Thymus (tissue), 11 donors: Measurements from ENCODE around the gene TNP2. TPM values are rescaled to one million over a fixed set of nuclear protein-coding genes. Genes with fewer than 3 reads are reported as not detected.

Source experiments
- DNase-seq, 9 donors: peaks; one replicate each; pipeline ENCODE4 v3.0.0-alpha.2; 2013; ENCODE audit warnings: low spot score in 9 of 9, low read depth in 6 of 9, missing footprints in 1 of 9
- H3K27ac ChIP-seq, 2 donors: one replicate each; pipeline ENCODE4 v1.5.1; 2013; ENCODE audit warnings: control low read depth in 1 of 2, low read depth in 1 of 2, low read length in 1 of 2, mild to moderate bottlenecking in 1 of 2, moderate library complexity in 1 of 2
- H3K27me3 ChIP-seq, 2 donors: one replicate each; pipeline ENCODE4 v1.5.1; 2013; ENCODE audit warnings: low read length in 1 of 2; ENCODE audit not compliant: control insufficient read depth in 2 of 2, insufficient read depth in 1 of 2
- H3K36me3 ChIP-seq, 2 donors: one replicate each; pipeline ENCODE4 v1.5.1; 2013; ENCODE audit warnings: low read length in 1 of 2, mild to moderate bottlenecking in 1 of 2, moderate library complexity in 1 of 2; ENCODE audit not compliant: control insufficient read depth in 2 of 2, insufficient read depth in 2 of 2
- H3K4me1 ChIP-seq, 2 donors: one replicate each; pipeline ENCODE4 v1.5.1; 2013; ENCODE audit warnings: low read length in 2 of 2; ENCODE audit not compliant: control insufficient read depth in 2 of 2, insufficient read depth in 2 of 2
- H3K4me3 ChIP-seq, 2 donors: one replicate each; pipeline ENCODE4 v1.5.1; 2013; ENCODE audit warnings: low read length in 2 of 2, control low read depth in 1 of 2, mild to moderate bottlenecking in 1 of 2
- H3K9me3 ChIP-seq, 2 donors: one replicate each; pipeline ENCODE4 v1.5.1; 2013; ENCODE audit warnings: low read length in 1 of 2, mild to moderate bottlenecking in 1 of 2; ENCODE audit not compliant: control insufficient read depth in 2 of 2, insufficient read depth in 1 of 2
- WGBS: extraction: QIAGEN DNeasy Blood & Tissue Kit; methylation state at CpG from one replicate; pipeline ENCODE4 v1.1.7; 2013; 5-methylcytosine and 5-hydroxymethylcytosine counted together
- polyA plus RNA-seq: library from polyadenylated mRNA; stranded (reverse); fragments of 200-250 nt; gene quantifications from one replicate; pipeline ENCODE4 v1.2.3, GENCODE V29; 2013
- total RNA-seq: library from RNA; stranded (reverse); fragments of 120-200 nt; gene quantifications from one replicate; pipeline ENCODE4 v1.2.4, GENCODE V29; 2013
- donor health status: healthy.

TNP2 gene
- total and polyA plus RNA-seq, 2 donors, result not detected

DNA sequence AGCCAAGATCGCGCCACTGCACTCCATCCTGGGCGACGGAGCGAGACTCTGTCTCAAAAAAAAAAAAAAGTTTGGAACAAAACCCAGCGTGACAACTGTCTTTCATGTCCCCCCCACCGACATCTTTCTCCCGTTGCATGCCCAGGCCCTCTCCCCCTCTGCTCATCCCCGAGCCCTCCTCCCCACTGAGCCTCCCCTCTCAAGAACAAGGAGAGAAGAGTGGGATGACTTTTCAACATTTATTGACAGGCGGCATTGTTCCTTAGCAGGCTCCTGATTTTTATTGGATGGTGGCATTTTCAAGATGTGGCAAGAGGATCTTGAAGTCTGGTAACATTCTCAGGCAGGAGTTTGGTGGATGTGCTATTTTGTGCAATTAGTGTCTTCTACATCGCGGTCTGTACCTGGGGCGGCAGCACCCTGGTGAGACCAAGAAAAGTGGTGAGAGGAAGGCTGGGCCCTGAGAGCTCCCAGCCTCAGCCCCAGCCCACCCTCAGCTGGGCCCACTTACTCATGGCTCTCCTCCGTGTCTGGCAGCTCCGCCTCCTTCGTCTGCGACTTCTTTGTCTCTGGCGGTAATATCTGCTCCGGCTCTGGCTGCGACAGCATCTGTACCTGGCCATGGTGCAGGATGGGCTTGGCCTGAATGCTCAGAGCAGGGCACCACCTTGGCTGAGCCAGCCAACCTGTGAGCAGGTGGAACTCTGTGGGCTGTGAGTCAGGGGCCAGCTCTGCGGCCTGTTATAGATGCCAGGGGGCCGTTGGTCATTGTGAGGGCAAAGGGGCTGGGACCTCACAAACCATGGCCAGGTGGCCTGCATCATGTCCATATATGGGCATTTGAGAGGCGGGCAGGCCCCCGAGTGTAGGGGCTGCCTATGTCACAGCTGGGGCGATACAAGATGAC, 11.7 kb upstream of the TNP2 start, which contains the start of gene PRM1:
TSS of gene PRM1 (minus strand) at position 715 of the 907 bp plus-strand sequence. CDS start at position 623, 92 bp downstream.
- no peaks in the 10 kb centered on the region for H3K27me3 ChIP-seq
- DNase-seq, result no peak
- peaks cover 0 to 10% of the 10 kb centered on the region in 2 donors for H3K4me1 ChIP-seq
- H3K36me3 ChIP-seq, result no peaks in the 10 kb centered on the region
- 95% methylated on average over 25 of the region's 25 CpGs for WGBS
- H3K9me3 ChIP-seq, result peaks cover 0 to 6% of the 10 kb centered on the region in 2 donors
- H3K4me3 ChIP-seq, result no peak within 1 kb of the TSS
- H3K27ac ChIP-seq, result no peak within 1 kb of the TSS

DNA sequence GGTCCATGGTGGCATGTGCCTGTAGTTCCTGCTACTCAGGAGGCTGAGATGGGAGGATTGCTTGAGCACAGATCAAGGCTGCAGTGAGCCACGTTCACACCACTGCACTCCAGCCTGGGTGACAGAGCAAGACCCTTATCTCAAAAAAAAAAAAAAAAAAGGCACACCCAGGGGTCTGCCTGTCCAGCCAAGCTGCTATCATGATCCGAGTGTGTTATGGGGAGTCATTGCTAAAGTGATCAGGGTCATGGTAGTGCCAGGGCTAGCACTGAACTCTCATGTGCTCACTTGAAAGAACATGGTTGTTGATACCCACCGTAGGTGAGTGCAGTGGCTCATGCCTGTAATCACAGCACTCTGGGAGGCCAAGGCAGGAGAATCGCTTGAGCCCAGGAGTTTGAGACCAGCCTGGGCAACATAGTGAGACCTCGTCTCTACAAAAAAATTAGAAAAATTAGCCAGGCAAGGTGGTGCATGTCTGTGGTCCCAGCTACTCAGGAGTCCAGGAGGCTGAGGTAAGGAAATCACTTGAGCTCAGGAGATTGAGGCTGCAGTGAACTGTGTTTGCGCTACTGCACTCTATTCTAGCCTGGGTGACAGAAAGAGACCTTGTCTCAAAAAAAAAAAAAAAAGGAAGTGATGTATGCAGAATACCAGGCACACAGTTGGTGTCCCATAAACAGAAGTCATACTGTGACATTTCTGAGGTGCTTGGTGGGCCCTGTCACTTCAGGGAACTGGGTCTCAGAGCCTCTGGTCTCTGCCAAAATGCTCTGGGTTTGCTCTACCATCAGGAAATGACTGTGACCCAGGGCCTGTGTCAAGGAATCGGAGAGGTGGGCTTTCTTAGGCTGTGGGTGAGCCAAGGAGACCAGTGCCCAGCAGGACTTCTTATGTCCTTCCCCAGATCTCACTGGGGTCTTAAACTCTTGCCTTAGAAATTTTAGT, 9.8 kb upstream of the TNP2 start:
- 92% methylated on average over 7 of the region's 7 CpGs for WGBS
- Histone ChIP-seq H3K27me3 (no peaks in the 10 kb centered on the region), H3K36me3 (no peaks in the 10 kb centered on the region), H3K9me3 (peaks cover 0 to 6% of the 10 kb centered on the region in 2 donors), H3K27ac (peak overlapping the region in 1 of 2 donors; percentile 4), H3K4me1 (peaks cover 0 to 10% of the 10 kb centered on the region in 2 donors), H3K4me3 (no peak overlapping the region)
- no peak for DNase-seq

DNA sequence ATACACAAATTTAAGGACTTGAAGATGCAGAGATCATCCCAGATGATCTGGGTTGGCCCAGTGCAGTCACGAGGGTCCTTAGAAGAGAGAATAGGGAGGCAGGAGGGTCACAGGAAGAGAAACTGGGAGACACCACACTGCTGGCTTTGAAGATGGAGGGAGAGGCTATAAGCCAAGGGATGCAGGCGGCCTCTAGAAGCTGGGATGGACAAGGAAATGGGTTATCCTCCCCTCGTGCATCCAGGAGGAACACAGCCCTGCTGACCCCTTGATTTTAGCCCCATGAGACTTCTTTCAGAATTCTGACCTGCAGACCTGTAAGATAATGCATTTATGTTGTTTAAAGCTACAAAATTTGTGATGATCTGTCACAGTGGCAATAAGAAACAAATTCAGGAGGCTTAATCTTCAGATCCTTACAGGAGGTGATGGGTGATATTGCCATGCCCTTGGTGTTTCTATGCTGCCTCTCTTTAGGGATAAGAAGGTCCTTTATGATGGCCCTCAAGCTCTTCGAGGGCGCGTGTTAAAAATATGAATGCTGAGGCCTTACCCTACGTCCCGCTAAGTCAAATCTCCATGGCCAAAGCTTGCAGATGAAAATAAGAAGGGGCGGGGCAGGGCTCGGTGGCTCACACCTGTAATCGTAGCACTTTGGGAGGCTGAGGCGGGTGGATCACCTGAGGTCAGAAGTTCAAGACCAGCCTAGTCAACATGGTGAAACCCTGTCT, 8.6 kb upstream of the TNP2 start:
- H3K4me3 ChIP-seq, result no peak overlapping the region
- no peak overlapping the region for H3K27ac ChIP-seq
- WGBS, result 94% methylated on average over 12 of the region's 12 CpGs
- no peaks in the 10 kb centered on the region for H3K36me3 ChIP-seq
- peaks cover 0 to 7% of the 10 kb centered on the region in 2 donors for H3K4me1 ChIP-seq
- no peak for DNase-seq
- H3K9me3 ChIP-seq, result peaks cover 0 to 6% of the 10 kb centered on the region in 2 donors
- H3K27me3 ChIP-seq, result no peaks in the 10 kb centered on the region

DNA sequence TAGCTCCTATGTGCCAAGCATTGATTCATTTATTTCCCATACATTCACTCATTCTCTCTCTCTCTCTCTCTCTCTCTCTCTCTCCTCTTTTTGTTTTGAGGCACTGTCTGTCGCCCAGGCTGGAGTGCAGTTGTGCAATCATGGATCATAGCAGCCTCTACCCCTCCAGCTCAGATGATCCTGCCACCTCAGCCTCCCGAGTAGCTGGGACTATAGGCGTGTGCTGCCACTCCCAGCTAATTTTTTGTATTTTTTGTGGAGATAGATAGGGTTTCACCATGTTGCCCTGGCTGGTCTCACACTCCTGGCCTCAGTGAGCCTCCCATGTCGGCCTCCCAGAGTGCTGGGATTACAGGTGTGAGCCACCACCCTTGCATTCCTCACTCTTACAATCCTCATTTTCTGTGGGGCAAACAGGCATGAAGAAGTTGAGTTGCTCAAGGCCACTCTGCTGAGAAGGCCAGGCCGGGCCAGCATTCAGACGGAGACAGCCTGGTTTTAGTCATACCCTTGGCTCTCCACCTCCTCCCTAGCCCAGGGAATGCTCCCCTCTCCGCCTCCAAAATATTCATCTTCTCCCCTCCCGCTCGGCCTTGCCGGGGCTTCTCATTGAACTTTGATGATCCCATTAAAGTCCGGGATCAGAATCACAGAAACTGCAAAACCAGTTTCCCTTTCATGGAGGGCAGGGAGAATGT, 7.9 kb upstream of the TNP2 start:
- peaks cover 0 to 6% of the 10 kb centered on the region in 2 donors for H3K9me3 ChIP-seq
- no peak for DNase-seq
- WGBS, result 94% methylated on average over 11 of the region's 11 CpGs
- no peak overlapping the region for H3K27ac ChIP-seq
- no peak overlapping the region for H3K4me3 ChIP-seq
- no peaks in the 10 kb centered on the region for H3K36me3 ChIP-seq
- H3K27me3 ChIP-seq, result no peaks in the 10 kb centered on the region
- H3K4me1 ChIP-seq, result peaks cover 0 to 7% of the 10 kb centered on the region in 2 donors

DNA sequence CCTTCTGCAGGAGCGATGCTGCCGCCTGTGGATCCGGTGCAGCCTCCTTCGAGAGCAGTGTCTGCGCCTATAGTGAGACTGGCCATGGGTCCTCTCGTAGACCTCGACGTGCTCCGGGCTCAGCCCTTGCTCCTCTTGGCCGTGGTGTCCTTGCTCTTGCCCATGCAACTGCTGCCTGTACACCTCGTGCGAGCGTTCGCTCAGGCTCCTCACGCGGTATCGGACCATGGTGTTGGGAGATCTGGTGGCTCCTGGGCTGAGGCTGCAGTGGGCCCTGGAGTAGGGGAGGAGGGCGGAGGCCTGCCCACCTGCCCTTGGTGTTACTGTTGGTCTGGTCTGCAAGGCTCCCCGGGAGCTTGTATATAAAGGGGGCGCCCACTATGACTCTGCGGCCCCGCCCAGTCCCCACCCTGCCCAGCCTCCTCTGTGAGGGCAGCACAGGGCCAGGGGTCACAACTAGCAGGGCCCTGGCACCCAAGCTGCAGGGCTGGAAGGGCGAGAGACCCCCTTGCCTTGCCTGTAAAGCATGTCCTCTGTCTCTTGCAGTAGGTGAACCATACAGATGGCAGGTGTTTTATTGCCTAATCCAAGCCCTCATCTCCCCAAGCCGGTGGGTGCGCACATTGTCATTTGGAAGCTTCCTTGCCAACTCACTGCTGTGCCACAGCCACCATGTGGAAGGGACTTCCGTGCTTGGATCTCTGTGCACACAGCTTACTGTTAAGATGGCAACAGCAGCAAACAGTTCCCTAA, 7.2 kb upstream of the TNP2 start, which contains the start of gene PRM2:
TSS of gene PRM2 (minus strand) at position 338 of the 753 bp plus-strand sequence. CDS start at position 228, 110 bp downstream.
- DNase-seq, result no peak
- Histone ChIP-seq H3K4me3 (no peak within 1 kb of the TSS), H3K4me1 (peaks cover 0 to 7% of the 10 kb centered on the region in 2 donors), H3K9me3 (peaks cover 0 to 6% of the 10 kb centered on the region in 2 donors), H3K27me3 (no peaks in the 10 kb centered on the region), H3K27ac (no peak within 1 kb of the TSS), H3K36me3 (no peaks in the 10 kb centered on the region)
- 98% methylated on average over 26 of the region's 26 CpGs for WGBS

DNA sequence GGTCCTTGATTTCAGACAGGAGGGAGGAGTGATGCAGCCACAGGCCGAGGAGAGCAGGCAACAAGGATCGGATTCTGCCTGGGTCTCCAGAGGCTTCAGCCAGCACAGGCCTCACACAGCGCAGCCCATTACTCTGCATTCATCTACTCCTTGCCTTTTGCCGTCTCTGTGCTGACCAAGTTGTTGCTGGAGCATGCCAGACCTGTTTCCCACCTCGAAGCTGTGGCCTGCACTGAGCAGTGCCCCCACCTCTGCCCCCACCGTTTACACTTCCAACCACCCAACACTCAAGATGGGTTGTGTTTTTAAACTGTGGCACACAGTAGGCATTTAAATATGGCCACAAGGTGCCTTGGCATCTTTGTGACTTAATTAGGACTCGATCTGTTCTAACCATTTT, 5.8 kb upstream of the TNP2 start:
- Histone ChIP-seq H3K4me3 (no peak overlapping the region), H3K27me3 (no peaks in the 10 kb centered on the region), H3K9me3 (no peaks in the 10 kb centered on the region), H3K36me3 (no peaks in the 10 kb centered on the region), H3K4me1 (peaks cover 0 to 7% of the 10 kb centered on the region in 2 donors), H3K27ac (no peak overlapping the region)
- 97% methylated on average over 7 of the region's 7 CpGs for WGBS
- DNase-seq, result no peak

DNA sequence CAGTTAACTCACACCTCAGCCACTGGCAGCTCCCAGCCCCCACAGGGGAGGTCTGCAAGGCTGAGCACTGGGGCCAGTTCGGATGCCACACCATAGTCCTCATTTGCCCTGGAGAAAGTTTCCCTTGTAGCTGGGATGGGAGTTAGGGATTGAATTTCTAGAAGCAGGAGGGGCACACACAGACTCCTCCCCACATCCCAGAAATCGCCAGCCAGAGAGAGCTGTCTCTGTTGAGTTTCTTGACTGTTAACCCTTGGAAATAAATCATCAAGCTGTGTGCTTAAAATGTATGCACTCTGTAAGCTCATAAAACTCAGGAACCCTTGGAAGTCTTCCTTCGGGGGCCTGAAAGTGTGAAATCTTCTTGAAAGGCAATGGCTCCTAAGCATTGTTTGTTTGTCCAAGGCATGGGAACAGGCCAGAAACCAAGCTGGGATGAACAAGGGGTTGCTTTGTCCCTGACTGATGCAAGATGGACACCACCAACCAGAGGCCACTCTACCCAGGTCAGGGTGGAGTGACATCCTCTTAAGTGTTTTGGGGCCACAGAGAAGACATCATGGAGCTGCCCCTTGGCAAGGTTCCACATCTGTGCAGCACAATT, 4.7 kb upstream of the TNP2 start:
- 91% methylated on average over 3 of the region's 3 CpGs for WGBS
- Histone ChIP-seq H3K36me3 (no peaks in the 10 kb centered on the region), H3K4me3 (no peak overlapping the region), H3K27ac (no peak overlapping the region), H3K4me1 (peaks cover 0 to under 1% of the 10 kb centered on the region in 2 donors), H3K27me3 (no peaks in the 10 kb centered on the region), H3K9me3 (no peaks in the 10 kb centered on the region)
- no peak for DNase-seq
